Ramos (cell line): ENCODE results near the gene ANO1.

Experiments used
- in situ Hi-C: fragments of 300-500 bp; cut with MboI; formaldehyde crosslinking; loops from one replicate; pipeline ENCODE4 v1.14.3; 2022; ENCODE audit warnings: low sequenced_read_pairs; ENCODE audit not compliant: unreplicated experiment

Gene ANO1

GRCh38 chr11:70131606-70132190 is 53.6 kb downstream of the ANO1 start:
- in situ Hi-C loops: no loop called here

GRCh38 chr11:70132641-70133040 is 54.5 kb downstream of the ANO1 start:
- in situ Hi-C loops: no loop called here

GRCh38 chr11:70133771-70134335 is 55.7 kb downstream of the ANO1 start:
- in situ Hi-C loops: no loop called here

- in situ Hi-C loops: no loop called here
Measured at GRCh38 chr11:70134490-70134889, 56.4 kb downstream of the ANO1 start.

- in situ Hi-C loops: no loop called here
Measured at GRCh38 chr11:70135142-70135541, 57.0 kb downstream of the ANO1 start.

GRCh38 chr11:70135625-70136059 is 57.5 kb downstream of the ANO1 start:
- in situ Hi-C loops: no loop called here

GRCh38 chr11:70137383-70137782 is 59.3 kb downstream of the ANO1 start:
- in situ Hi-C loops: no loop called here

- in situ Hi-C loops: no loop called here
Measured at GRCh38 chr11:70138403-70138802, 60.3 kb downstream of the ANO1 start.

- in situ Hi-C loops: no loop called here
Measured at GRCh38 chr11:70139785-70140410, 61.8 kb downstream of the ANO1 start.

- in situ Hi-C loops: no loop called here
Measured at GRCh38 chr11:70140711-70141485, 62.8 kb downstream of the ANO1 start.

GRCh38 chr11:70141486-70142220 is 63.5 kb downstream of the ANO1 start:
- in situ Hi-C loops: no loop called here

- in situ Hi-C loops: no loop called here
Measured at GRCh38 chr11:70142221-70142875, 64.2 kb downstream of the ANO1 start.

- in situ Hi-C loops: no loop called here
Measured at GRCh38 chr11:70144262-70144661, 66.1 kb downstream of the ANO1 start.

GRCh38 chr11:70145071-70145470 is 67.0 kb downstream of the ANO1 start:
- in situ Hi-C loops: no loop called here

GRCh38 chr11:70145841-70146240 is 67.7 kb downstream of the ANO1 start:
- in situ Hi-C loops: no loop called here

- in situ Hi-C loops: no loop called here
Measured at GRCh38 chr11:70146299-70146698, 68.2 kb downstream of the ANO1 start.

- in situ Hi-C loops: no loop called here
Measured at GRCh38 chr11:70146895-70147520, 68.9 kb downstream of the ANO1 start.

GRCh38 chr11:70147668-70148067 is 69.6 kb downstream of the ANO1 start:
- in situ Hi-C loops: no loop called here

- in situ Hi-C loops: no loop called here
Measured at GRCh38 chr11:70151671-70152070, 73.6 kb downstream of the ANO1 start.
